GM21825 (cell line): ENCODE measurements around the gene MECR.

Source experiments
- ATAC-seq: cut with Tn5 transposase; IDR thresholded peaks from one replicate; pipeline ENCODE4 v1.9.1; 2021; ENCODE audit warnings: mild to moderate bottlenecking, moderate library complexity; ENCODE audit not compliant: unreplicated experiment

Gene MECR

GRCh38 chr1:29230553-29231378 is at the start of gene MECR:
Gene MECR, minus strand, starts transcription at chr1:29230934. Its CDS starts 28 bp downstream, at chr1:29230906.
- peak; percentile 80 for ATAC-seq

DNA sequence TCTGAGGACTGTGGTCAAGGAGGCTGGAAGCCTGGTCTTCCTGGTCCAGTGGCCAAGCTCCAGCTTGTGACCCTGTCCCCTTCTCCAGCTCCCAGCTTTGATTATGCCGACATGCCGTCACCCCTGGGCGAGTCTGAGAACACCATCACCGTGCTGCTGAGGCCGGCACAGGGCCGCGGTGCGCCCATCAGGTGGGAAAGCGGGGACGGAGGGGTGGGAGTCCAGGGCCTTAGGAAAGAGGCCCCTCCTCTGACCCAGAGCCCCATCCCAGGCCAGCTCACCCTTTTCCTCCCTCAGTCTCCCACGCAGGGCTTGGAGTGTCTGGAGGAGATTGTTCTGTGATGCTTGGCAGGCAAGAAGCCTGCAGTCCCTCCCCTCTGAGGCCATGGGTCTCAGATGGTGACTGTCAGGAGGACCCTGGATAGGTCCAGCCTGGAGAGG is 49.2 kb upstream of the MECR start:
- ATAC-seq: no peak

DNA sequence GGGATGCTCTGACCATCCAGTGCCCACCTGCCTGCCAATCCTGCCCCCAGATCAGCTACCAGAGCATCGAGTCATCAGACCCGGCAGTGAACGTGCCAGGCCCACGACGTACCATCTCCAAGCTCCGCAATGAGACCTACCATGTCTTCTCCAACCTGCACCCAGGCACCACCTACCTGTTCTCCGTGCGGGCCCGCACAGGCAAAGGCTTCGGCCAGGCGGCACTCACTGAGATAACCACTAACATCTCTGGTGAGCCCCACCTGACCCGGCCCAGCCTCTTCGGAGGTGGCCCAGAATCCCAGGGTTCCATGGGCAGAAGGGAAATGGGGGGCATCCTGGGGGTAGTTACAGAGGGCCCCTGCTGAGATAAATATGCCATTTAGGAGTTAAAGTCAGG is 48.7 kb upstream of the MECR start:
- no peak for ATAC-seq

DNA sequence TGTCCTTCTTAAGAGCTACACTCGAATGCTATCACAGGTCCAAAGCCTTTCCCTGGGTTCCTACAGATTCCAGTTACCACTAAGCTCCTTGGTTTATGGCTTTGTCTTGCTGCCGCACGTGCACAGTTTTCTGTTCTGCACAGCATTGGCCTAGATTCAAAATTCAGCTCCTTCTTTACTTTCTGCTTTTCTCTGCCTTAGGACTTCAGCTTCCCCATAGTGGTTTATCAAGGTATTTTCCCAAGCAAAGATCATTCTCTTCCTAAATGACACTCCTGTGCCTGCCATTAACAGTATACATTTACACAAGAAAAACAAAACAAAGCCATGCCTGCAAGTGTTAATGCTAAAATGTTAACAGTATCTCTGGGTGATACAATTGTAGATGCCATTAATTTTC is 47.4 kb upstream of the MECR start:
- ATAC-seq: no peak

GRCh38 chr1:29275435-29275834 is 44.7 kb upstream of the MECR start:
- no peak for ATAC-seq

DNA sequence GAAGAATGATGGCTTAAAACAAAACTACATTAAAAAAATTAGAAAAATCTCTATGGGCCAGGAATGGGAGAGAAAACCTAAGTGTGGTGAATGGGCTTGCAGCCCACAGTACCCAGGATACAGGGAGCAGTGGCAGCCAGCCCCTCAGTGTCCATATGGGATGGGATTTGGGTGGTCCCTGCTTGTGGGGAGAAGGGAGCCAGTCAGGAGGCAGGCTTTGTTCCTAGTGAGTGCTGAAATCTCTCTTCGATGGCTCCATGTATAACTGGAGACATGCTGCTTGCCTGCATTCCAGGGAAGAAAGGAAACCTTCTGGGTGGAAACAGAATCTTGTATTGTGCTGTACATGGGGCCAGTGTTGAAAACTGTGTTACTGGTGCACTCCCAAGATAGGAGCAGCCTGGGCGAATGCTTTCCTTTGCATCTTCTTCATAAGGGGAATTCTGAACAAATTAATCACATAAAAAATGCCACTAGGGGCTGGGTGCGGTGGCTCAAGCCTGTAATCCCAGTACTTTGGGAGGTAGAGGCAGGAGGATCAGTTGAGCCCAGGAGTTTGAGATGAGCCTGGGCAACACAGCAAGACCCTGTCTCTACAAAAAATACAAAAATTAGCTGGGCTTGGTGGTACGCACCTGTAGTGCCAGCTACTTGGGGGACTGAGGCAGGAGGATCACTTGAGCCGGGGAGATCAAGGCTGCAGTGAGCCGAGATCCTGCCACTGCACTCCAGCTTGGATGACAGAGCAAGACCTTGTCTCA is 41.6 kb upstream of the MECR start:
- no peak for ATAC-seq

- no peak for ATAC-seq
These were observed 41.0 kb upstream of the MECR start for GRCh38 chr1:29271724-29272123.

GRCh38 chr1:29270929-29271521 is 40.3 kb upstream of the MECR start:
- no peak for ATAC-seq

GRCh38 chr1:29269382-29269781 is 38.6 kb upstream of the MECR start:
- ATAC-seq: no peak

GRCh38 chr1:29267321-29268070 is 36.8 kb upstream of the MECR start:
- ATAC-seq: no peak

DNA sequence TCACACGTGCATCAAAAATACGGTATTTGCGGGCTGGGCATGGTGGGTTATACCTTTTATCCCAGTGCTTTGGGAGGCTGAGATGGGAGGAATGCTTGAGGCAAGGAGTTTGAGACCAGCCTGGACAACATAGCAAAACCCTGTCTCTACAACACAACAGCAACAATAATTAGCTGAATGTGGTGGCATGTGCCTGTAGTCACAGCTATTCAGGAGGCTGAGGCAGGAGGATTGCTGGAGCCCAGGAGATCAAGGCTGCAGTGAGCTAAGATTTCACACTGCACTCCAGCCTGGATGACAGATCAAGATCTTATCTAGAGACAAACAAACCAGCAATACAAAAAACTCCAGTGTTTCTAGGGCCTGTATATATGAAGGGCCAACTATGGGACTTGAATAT is 36.2 kb upstream of the MECR start:
- ATAC-seq: no peak

DNA sequence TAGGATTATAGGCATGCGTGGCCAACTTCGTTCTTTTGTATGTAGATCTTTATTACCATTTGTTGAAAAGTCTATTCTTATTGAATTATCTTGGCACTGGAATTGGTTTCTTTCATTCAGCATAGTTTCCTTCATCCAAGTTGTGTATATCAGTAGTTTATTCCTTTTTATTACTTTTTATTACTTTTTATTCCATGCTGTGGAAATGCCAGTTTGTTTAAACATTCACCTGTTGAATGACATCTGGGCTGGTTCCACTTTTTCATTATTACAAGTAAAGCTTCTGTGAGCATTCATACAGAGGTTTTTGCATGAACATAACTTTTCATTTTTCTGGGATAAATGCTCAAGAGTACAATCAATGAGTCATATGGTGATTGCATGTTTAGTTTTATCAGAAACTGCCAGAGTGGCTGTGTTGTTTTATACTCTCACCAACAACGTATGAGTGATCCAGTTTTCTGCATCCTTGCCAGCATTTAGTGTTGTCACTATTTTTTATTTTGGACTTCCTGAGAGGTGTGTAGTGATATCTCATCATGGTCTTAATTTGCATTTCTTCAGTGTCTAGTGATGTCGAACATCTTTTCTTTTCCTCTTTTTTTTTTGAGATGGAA is 34.1 kb upstream of the MECR start:
- no peak for ATAC-seq

- ATAC-seq: no peak
These were observed 29.8 kb upstream of the MECR start for GRCh38 chr1:29260531-29260930.

- ATAC-seq: no peak
These were observed 29.2 kb upstream of the MECR start for GRCh38 chr1:29259802-29260441.

GRCh38 chr1:29258976-29259801 is 28.5 kb upstream of the MECR start:
- no peak for ATAC-seq

DNA sequence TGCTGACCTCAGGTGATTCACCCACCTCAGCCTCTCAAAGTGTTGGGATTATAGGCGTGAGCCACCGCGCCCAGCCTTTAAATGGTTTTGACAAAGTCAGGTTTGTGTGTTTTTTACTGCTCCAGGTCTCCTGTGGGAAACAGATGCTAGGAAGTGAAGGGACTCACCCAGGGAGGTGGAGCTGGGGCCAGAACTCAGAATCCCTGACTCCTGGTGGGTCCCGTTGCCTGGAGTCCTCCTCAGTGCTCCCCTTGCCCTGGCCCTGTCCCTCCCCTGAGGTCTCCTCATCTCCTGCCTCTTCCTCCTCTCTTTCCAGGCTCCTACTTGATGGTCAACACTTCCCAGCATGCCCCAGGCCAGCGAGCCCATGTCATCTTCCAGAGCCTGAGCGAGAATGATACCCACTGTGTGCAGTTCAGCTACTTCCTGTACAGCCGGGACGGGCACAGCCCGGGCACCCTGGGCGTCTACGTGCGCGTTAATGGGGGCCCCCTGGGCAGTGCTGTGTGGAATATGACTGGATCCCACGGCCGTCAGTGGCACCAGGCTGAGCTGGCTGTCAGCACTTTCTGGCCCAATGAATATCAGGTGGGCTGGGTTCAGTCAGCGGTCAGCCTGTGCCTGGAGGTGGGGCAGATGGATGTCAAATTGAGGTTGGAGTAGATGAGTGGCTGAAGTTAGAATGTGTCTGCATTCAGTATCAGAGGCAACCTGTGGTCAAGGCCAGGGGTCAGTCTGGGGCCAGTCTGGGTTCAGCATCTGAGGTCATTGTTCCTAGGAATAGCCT is 27.6 kb upstream of the MECR start:
- no peak for ATAC-seq

GRCh38 chr1:29256979-29257804 is 26.5 kb upstream of the MECR start:
- ATAC-seq: no peak

GRCh38 chr1:29256394-29256793 is 25.7 kb upstream of the MECR start:
- ATAC-seq: no peak
